HG03064 (cell line): ENCODE measurements around the gene MYOF.

Experiments
- ATAC-seq: cut with Tn5 transposase; IDR thresholded peaks from one replicate; pipeline ENCODE4 v1.9.1; 2021; ENCODE audit warnings: low read depth; ENCODE audit not compliant: unreplicated experiment

Gene MYOF

DNA sequence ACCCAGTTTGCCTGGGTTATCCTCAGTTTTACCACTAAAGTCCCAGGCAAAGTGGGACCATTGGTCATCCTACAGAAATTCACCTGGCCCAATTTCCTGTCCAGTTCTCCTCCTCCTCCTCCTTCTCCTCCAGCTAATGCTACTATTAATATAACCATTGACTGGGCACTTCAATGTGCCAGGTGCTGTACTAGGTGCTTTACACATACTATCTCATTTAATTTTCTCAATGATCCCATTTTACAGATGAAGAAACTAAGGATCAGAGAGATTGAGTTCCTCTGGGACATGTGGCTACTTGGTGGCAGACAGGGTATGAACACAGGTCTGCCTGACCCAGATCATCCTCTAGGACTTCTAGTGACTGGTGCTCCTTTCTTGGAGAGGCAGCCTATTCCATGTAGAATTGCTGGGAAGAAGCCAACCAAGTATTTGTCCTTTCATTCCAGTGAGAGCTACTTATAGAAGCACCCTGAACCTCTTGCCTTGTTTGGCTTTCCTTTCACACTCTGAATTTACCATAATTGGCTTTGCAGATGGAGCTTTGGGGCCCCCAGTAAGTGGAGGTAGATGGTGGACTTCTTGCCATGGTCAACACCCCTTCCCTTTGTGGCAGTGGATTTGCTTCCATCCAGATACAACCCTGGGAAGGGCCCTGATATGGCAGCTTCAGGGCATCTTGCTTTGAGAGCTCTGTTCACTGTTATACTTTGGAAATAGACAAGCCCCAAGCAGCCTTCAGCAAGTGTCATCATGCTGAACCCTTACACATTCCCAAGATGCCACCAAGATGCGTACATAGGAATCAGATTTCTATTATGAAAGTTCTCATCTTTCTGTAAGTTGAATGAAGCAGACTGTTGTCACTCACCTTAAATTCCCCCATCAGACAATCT, 78.7 kb downstream of the MYOF start:
- ATAC-seq, result no peak

DNA sequence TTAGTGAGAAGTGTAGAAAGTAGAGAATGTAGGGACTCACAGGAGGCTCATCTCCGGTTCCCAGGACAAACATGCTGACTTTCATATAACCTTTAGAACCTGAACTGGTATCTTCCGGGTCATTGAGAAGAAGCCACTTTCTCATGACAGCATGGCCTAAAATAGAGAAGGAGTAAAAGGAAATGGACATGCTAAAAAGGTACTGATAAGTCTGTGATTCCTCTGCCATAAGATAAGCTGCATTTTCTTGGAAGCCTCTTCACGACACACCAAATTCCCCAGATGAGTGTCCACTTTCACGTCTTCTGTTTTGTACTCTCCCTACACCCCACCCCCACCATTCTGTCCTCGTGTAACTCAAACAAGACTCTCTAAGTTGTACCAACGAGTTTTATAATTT, 79.9 kb downstream of the MYOF start:
- no peak for ATAC-seq

GRCh38 chr10:93398528-93398927, 83.6 kb downstream of the MYOF start:
- no peak for ATAC-seq

- no peak for ATAC-seq
Observed at GRCh38 chr10:93397020-93397419, 85.1 kb downstream of the MYOF start.

GRCh38 chr10:93393211-93393610, 88.9 kb downstream of the MYOF start:
- no peak for ATAC-seq

GRCh38 chr10:93392121-93392520, 90.0 kb downstream of the MYOF start:
- ATAC-seq, result no peak

GRCh38 chr10:93390306-93391090, 91.6 kb downstream of the MYOF start:
- ATAC-seq, result no peak

- ATAC-seq, result no peak
Observed at GRCh38 chr10:93386631-93387369, 95.3 kb downstream of the MYOF start.

DNA sequence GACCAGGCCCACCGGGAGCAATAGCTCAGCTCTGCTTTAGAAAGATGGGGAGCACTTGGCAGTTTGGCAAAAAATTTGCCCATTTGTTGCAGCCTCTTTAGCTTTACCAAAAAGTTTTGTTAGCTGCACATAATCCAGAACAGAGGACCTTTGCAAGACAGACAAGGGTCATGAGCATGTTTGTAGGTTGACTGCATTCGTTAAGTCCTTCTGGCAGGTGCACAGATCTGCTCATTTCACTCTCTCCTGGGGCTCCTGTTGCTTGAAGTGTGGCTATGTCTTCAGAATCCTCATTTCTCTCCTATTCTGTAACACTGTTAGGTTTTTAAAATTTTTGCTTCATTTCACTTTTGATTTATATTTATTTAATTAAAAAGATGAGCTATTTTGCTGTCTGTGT, 96.8 kb downstream of the MYOF start:
- no peak for ATAC-seq

DNA sequence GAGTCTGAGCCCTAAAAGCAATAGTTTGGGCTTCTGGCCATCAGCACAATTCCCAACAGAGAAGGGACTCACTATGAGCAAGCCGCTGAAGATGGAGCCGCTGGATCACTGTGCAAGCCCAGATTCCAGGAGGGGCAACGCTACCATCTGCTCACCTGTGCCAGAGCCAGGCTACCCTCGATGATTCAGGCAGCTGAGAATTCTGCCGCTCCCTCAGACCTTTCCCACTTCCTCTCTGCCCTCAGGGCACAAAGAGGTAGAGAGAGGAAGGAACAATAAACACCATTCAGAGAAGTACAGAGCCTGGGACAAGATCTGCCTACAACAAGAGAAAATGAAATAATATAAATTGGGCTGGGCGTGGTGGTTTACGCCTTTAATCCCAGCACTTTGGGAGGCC, 98.1 kb downstream of the MYOF start:
- no peak for ATAC-seq

DNA sequence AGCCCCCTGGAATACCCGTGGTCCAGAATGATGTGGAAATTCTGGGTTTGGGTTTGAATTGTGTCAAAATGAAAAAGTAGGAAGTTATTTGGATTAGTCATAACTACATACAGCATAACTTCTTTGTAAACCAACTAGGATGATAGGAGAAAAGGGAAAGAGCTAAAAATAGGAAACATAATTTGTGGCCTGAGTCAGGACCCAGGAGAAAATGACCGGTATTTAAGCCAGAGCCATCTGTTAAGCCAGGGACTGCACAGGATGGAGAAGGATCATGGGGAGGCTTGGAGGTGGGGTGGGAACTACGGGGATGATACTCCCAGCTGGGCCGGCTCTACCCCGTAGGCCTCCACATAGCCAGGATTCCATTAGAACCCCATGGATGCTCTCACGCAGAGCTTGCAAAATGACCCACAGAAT, 98.6 kb downstream of the MYOF start:
- ATAC-seq, result no peak

DNA sequence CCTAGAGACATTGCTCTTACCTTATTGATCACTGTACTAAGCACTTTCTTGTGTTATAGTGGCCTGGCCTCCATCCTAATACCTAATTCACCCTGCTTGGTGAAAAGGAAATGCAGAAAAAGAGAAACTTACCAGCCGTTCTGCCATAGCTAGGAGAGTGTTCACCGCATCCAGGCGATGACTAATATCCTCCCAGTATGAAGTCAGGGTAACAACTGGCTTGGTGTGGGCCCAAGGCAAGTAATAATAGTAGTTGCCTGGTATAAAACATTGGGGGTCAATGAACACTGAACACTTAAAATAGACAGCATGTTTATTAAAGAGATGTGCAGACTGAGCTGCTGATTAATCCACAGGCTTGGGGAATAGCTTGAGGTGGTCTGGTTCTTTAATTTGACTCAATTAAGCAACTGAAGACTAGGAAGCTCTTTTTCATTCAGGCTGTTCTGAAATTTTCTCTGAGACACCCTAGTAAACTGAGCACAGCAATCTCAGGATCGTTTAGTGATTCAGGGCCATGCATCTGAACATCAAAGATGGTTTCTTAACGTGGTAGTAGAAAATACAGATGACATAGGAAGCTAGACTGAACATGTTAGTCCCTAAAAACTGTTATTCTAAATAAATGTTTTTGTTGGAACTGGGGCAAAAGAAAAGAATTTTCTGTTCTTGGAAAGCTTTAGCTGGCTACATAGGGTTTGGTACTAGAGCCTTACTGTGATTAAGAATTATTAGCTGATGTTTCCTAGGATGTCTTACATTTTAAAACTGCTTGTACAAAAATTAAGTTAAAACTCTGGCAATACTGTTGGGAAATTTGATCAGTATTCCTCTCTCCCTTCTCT, 102.2 kb downstream of the MYOF start:
- ATAC-seq, result no peak

DNA sequence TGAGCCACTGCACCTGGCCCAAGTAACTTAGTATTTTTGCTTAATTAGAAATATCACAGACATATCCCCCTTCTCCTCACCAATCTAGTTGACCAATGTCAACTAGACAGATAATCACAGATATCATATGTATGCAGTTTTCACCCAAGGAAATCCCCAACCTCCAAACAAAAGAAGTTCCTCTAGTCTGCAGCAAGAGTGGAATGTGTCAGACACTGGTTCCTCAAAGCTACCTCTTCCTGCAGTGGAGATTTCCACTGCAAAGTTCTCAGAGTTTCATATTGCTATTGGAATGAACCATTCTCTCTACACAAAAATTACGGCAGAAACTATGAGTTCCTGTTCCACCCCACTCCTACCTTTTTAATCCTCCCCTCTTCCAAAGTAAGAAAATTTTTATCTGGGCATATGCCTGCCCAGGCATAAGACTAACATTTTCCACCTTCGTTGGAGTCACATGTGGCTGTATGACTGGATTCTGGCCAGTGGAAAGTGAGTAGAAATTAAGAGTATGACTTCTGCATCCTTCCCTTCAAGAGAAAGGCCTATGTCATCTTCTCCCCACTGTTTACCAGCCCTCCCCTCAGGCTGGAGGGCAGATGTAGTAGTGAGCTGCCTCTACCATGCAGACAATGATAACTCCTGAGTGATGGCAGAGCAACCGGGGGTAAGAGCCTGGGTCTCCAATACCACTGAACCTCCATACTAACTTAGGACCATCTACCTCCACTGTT, 103.0 kb downstream of the MYOF start:
- no peak for ATAC-seq

DNA sequence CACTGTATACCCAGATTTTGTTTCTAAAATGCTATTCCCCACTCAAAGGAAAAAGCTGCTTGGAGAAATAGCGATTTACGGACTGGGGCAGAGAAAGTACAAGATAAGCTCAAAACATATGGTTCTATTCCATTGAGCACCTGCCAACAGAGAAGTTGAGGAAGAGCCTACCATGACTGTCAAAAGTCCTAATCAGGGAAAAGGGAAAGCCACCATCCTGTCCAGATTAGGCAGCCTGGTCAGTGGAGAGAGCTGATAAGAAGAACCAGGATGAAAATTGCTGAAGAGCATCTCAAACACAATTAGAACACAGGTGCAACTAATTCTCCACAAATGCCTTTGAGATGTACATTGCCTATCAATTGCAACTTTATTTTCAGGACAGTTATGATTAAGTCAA, 104.1 kb downstream of the MYOF start:
- no peak for ATAC-seq

DNA sequence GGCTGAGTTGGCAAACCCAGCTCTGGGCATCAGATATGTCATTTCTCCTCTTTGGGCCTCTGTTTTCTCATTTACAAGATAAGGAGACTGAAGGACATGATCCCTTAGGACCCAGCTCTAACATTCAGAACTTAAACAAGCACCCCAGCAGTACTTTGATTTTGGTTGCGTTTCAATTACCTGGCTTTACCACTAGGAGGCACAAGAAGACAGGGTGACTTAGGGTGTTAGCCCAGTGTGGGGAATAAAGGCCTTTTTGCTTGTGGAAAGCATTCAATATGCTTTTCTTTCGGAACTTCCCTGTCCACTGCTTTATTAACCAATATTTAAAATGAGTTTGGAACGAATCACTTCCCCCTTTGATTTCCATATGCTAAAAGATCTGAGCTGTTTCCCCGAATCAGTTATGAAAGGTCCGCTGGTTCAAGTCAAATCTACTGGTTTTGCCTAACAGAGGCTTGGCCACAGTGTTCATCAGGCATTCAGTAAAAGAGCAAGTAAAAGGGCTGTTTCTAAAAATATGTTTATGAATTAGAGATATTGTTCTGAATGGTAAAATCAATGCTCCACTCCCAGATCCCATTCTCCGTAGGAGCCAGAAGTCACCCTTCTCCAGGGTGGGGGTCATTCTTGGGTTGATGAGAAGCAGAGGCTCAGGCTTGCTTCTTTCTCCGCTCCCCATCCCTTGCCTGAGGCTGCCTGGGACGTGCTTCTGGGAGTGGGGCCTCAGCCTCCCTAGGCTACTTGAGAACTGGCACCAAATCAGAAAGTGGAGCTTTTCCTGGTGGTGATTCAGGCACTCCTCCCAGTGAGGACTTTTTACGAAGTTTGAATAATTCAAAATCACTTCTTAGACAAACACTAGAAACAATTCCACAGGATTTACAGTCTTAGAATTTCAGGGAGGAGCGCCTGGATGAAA, 105.5 kb downstream of the MYOF start:
- no peak for ATAC-seq

GRCh38 chr10:93370961-93371360, 111.2 kb downstream of the MYOF start:
- no peak for ATAC-seq

- ATAC-seq, result no peak
Observed at GRCh38 chr10:93369588-93370164, 112.5 kb downstream of the MYOF start.

- ATAC-seq, result no peak
Observed at GRCh38 chr10:93368210-93368609, 113.9 kb downstream of the MYOF start.
